Neural cell (in vitro differentiated cells): ENCODE results near the gene FGF14. TPM values are rescaled to one million over a fixed set of nuclear protein-coding genes. Genes with fewer than 3 reads are reported as not detected.

Experiments used
- H2AFZ ChIP-seq: fragments of 200-600, 300-800 bp; sonication (generic), shearing (Covaris generic); 2 replicates; pipeline ENCODE4 v1.6.0; 2014; ENCODE audit warnings: low read depth, mild to moderate bottlenecking, antibody characterized with exemption, low read length, moderate library complexity
- H3F3A ChIP-seq: fragments of 200-600 bp; shearing (Covaris generic); 2 replicates; pipeline ENCODE4 v1.6.1; 2016; ENCODE audit warnings: mild to moderate bottlenecking, moderate library complexity, mixed read lengths, antibody characterized with exemption, low read length; ENCODE audit not compliant: insufficient read depth, poor library complexity, severe bottlenecking
- H3K27ac ChIP-seq: fragments of 200-600, 300-800 bp; sonication (generic), shearing (Covaris generic); 2 replicates; pipeline ENCODE4 v1.5.1; 2014; ENCODE audit warnings: mild to moderate bottlenecking, low read length, moderate library complexity
- H3K27me3 ChIP-seq: fragments of 300-800, 200-600 bp; sonication (generic), shearing (Covaris generic); 2 replicates; pipeline ENCODE4 v1.6.0; 2014; ENCODE audit warnings: mild to moderate bottlenecking, low read depth, low read length, moderate library complexity; ENCODE audit not compliant: insufficient read depth
- H3K36me3 ChIP-seq: fragments of 300-800, 200-600 bp; sonication (generic), shearing (Covaris generic); 2 replicates; pipeline ENCODE4 v1.5.1; 2014; ENCODE audit warnings: mild to moderate bottlenecking, antibody characterized with exemption, low read length, moderate library complexity; ENCODE audit not compliant: insufficient read depth
- H3K4me2 ChIP-seq: fragments of 300-800, 200-600 bp; sonication (generic), shearing (Covaris generic); 2 replicates; pipeline ENCODE4 v1.6.0; 2014; ENCODE audit warnings: mild to moderate bottlenecking, low read length
- H3K4me3 ChIP-seq: fragments of 300-800, 200-600 bp; sonication (generic), shearing (Covaris generic); 2 replicates; pipeline ENCODE4 v1.5.1; 2014; ENCODE audit warnings: mild to moderate bottlenecking, low read length, moderate library complexity
- H3K79me2 ChIP-seq: fragments of 200-600 bp; shearing (Covaris generic); replicated peaks from 2 replicates; pipeline ENCODE4 v1.6.0; 2014; ENCODE audit warnings: mild to moderate bottlenecking, low read length, moderate library complexity; ENCODE audit not compliant: insufficient read depth
- H3K9ac ChIP-seq: fragments of 300-800, 200-600 bp; sonication (generic), shearing (Covaris generic); 2 replicates; pipeline ENCODE4 v1.6.1; 2016; ENCODE audit warnings: mild to moderate bottlenecking, low read length, mixed read lengths
- H3K9me2 ChIP-seq: fragments of 200-600 bp; shearing (Covaris generic); 2 replicates; pipeline ENCODE4 v1.6.1; 2016; ENCODE audit warnings: mild to moderate bottlenecking, low read length, mixed read lengths; ENCODE audit not compliant: insufficient read depth
- H3K9me3 ChIP-seq: fragments of 200-600, 300-800 bp; sonication (generic), shearing (Covaris generic); 2 replicates; pipeline ENCODE4 v1.6.1; 2016; ENCODE audit warnings: mild to moderate bottlenecking, mixed run types, low read length, moderate library complexity, mixed read lengths
- H4K20me1 ChIP-seq: fragments of 200-600 bp; shearing (Covaris generic); 2 replicates; pipeline ENCODE4 v1.6.1; 2016; ENCODE audit warnings: mild to moderate bottlenecking, mixed run types; ENCODE audit not compliant: insufficient read depth
- CTCF ChIP-seq: fragments of 450-650 bp; IDR thresholded peaks from 2 replicates; pipeline ENCODE4 v1.5.1; 2014; ENCODE audit warnings: antibody characterized with exemption, mild to moderate bottlenecking, moderate library complexity; ENCODE audit not compliant: poor library complexity, severe bottlenecking
- EP300 ChIP-seq: fragments of 450-650 bp; conservative IDR thresholded peaks from 2 replicates; pipeline ENCODE4 v1.6.1; 2014; ENCODE audit warnings: antibody characterized with exemption, mild to moderate bottlenecking, moderate library complexity; ENCODE audit not compliant: poor library complexity, severe bottlenecking
- EZH2 ChIP-seq: fragments of 200-600, 300-800 bp; shearing (Covaris generic), sonication (generic); IDR thresholded peaks from 2 replicates; pipeline ENCODE4 v1.6.1; 2014; ENCODE audit warnings: antibody characterized with exemption, low read length, borderline replicate concordance, mild to moderate bottlenecking; ENCODE audit not compliant: insufficient read depth, poor library complexity, severe bottlenecking
- MXI1 ChIP-seq: fragments of 450-650 bp; conservative IDR thresholded peaks from 2 replicates; pipeline ENCODE4 v1.6.1; 2014; ENCODE audit warnings: antibody characterized with exemption, mild to moderate bottlenecking; ENCODE audit not compliant: poor library complexity, severe bottlenecking
- POLR2AphosphoS5 ChIP-seq: IDR thresholded peaks from 2 replicates; pipeline ENCODE4 v1.6.1; 2012
- RAD21 ChIP-seq: fragments of 450-650 bp; conservative IDR thresholded peaks from 2 replicates; pipeline ENCODE4 v1.6.1; 2014; ENCODE audit warnings: antibody characterized with exemption, mild to moderate bottlenecking, moderate library complexity
- REST ChIP-seq: IDR thresholded peaks from 2 replicates; pipeline ENCODE4 v1.6.1; 2012; ENCODE audit warnings: borderline replicate concordance
- SMC3 ChIP-seq: fragments of 450-650 bp; conservative IDR thresholded peaks from 2 replicates; pipeline ENCODE4 v1.6.1; 2014; ENCODE audit warnings: antibody characterized with exemption, mild to moderate bottlenecking, moderate library complexity; ENCODE audit not compliant: poor library complexity
- TAF1 ChIP-seq: IDR thresholded peaks from 2 replicates; pipeline ENCODE4 v1.6.1; 2012; ENCODE audit warnings: low read depth
- polyA plus RNA-seq: library from polyadenylated mRNA; depleted of rRNA; stranded (reverse); fragments of >200 nt; gene quantifications from 2 replicates; pipeline ENCODE4 v1.2.3, GENCODE V29; 2014

The FGF14 gene
- polyA plus RNA-seq, 1 donor from 2014 or later = 36.4 TPM

- Histone ChIP-seq H3K9ac (no peak overlapping the region), H3K79me2 (no peaks in the 10 kb centered on the region), H2AFZ (no peak overlapping the region), H3K9me2 (no peaks in the 10 kb centered on the region), H3K4me3 (no peak overlapping the region), H4K20me1 (no peaks in the 10 kb centered on the region), H3K36me3 (no peaks in the 10 kb centered on the region), H3K27me3 (no peaks in the 10 kb centered on the region), H3K9me3 (no peaks in the 10 kb centered on the region), H3K4me2 (no peak overlapping the region), H3K27ac (no peak overlapping the region), H3F3A (no peaks in the 10 kb centered on the region)
- TF ChIP-seq EP300 = no peak
- TF ChIP-seq POLR2AphosphoS5 = no peak
- no peak for TF ChIP-seq RAD21
- no peak for TF ChIP-seq TAF1
- TF ChIP-seq MXI1 = no peak
- no peak for TF ChIP-seq SMC3
- TF ChIP-seq REST = no peak
- TF ChIP-seq EZH2 = no peak
- TF ChIP-seq CTCF = no peak
Measured at GRCh38 chr13:101965096-101965495, 436.8 kb downstream of the FGF14 start.

GRCh38 chr13:101959016-101959415 lies 442.8 kb downstream of the FGF14 start:
- Histone ChIP-seq H3F3A (no peaks in the 10 kb centered on the region), H3K27me3 (no peaks in the 10 kb centered on the region), H4K20me1 (no peaks in the 10 kb centered on the region), H3K9me2 (no peaks in the 10 kb centered on the region), H3K27ac (no peak overlapping the region), H2AFZ (no peak overlapping the region), H3K4me3 (no peak overlapping the region), H3K9ac (no peak overlapping the region), H3K9me3 (no peaks in the 10 kb centered on the region), H3K4me2 (no peak overlapping the region), H3K79me2 (no peaks in the 10 kb centered on the region), H3K36me3 (no peaks in the 10 kb centered on the region)
- TF ChIP-seq TAF1 = no peak

GRCh38 chr13:101955764-101956163 lies 446.1 kb downstream of the FGF14 start:
- no peaks in the 10 kb centered on the region for H3K9me2 ChIP-seq
- no peak for TF ChIP-seq REST
- no peak for TF ChIP-seq MXI1
- TF ChIP-seq SMC3 = no peak
- no peak for TF ChIP-seq EP300
- TF ChIP-seq TAF1 = no peak
- no peak for TF ChIP-seq RAD21
- TF ChIP-seq POLR2AphosphoS5 = no peak
- no peak for TF ChIP-seq EZH2
- TF ChIP-seq CTCF = no peak
- H4K20me1 ChIP-seq = no peaks in the 10 kb centered on the region
- no peaks in the 10 kb centered on the region for H3K9me3 ChIP-seq
- H2AFZ ChIP-seq = no peak overlapping the region
- H3K4me2 ChIP-seq = no peak overlapping the region
- no peak overlapping the region for H3K27ac ChIP-seq
- no peaks in the 10 kb centered on the region for H3K27me3 ChIP-seq
- no peaks in the 10 kb centered on the region for H3K36me3 ChIP-seq
- no peaks in the 10 kb centered on the region for H3F3A ChIP-seq
- H3K9ac ChIP-seq = no peak overlapping the region
- no peak overlapping the region for H3K4me3 ChIP-seq
- no peaks in the 10 kb centered on the region for H3K79me2 ChIP-seq
